DOHH2 (cell line): ENCODE data around the gene FBXO2.

ENCODE experiments used
- H3F3A ChIP-seq: fragments of 200-600 bp; sonication (generic), shearing (Covaris generic); 2 replicates; pipeline ENCODE4 v1.6.0; 2016; ENCODE audit warnings: antibody characterized with exemption, mild to moderate bottlenecking; ENCODE audit not compliant: control insufficient read depth, insufficient read depth
- H3K27ac ChIP-seq: fragments of 200-600 bp; sonication (generic); 2 replicates; pipeline ENCODE4 v1.5.1; 2014; ENCODE audit warnings: low read depth, mild to moderate bottlenecking, low read length, moderate library complexity
- H3K27me3 ChIP-seq: fragments of 200-600 bp; sonication (generic); 2 replicates; pipeline ENCODE4 v1.6.1; 2014; ENCODE audit warnings: mild to moderate bottlenecking, low read length, mixed read lengths; ENCODE audit not compliant: control insufficient read depth
- H3K36me3 ChIP-seq: fragments of 200-600 bp; sonication (generic); 2 replicates; pipeline ENCODE4 v1.6.1; 2014; ENCODE audit warnings: mild to moderate bottlenecking, low read length, moderate library complexity, mixed read lengths; ENCODE audit not compliant: control insufficient read depth
- H3K4me1 ChIP-seq: fragments of 200-600 bp; sonication (generic); 2 replicates; pipeline ENCODE4 v1.6.1; 2014; ENCODE audit warnings: mild to moderate bottlenecking, low read length, mixed read lengths; ENCODE audit not compliant: control insufficient read depth
- H3K4me2 ChIP-seq: fragments of 200-600 bp; sonication (generic); 2 replicates; pipeline ENCODE4 v1.6.0; 2014; ENCODE audit warnings: mild to moderate bottlenecking, low read length, moderate library complexity
- H3K4me3 ChIP-seq: fragments of 200-600 bp; sonication (generic); 2 replicates; pipeline ENCODE4 v1.5.1; 2014; ENCODE audit warnings: mild to moderate bottlenecking, low read length, mixed read lengths
- H3K79me2 ChIP-seq: fragments of 200-600 bp; sonication (generic); 2 replicates; pipeline ENCODE4 v1.6.1; 2014; ENCODE audit warnings: mild to moderate bottlenecking, low read length, mixed read lengths; ENCODE audit not compliant: control insufficient read depth
- H3K9me2 ChIP-seq: fragments of 200-600 bp; sonication (generic); replicated peaks from 2 replicates; pipeline ENCODE4 v1.6.1; 2014; ENCODE audit warnings: mild to moderate bottlenecking, low read length, mixed read lengths; ENCODE audit not compliant: control insufficient read depth
- H3K9me3 ChIP-seq: fragments of 200-600 bp; sonication (generic); 2 replicates; pipeline ENCODE4 v1.6.1; 2014; ENCODE audit warnings: antibody characterized with exemption, low read length, mixed read lengths; ENCODE audit not compliant: control insufficient read depth, insufficient read depth
- H4K20me1 ChIP-seq: fragments of 200-600 bp; sonication (generic); 2 replicates; pipeline ENCODE4 v1.6.0; 2014; ENCODE audit warnings: low read depth, mild to moderate bottlenecking, antibody characterized with exemption, low read length, moderate library complexity; ENCODE audit not compliant: control insufficient read depth, insufficient read depth
- CTCF ChIP-seq: fragments of 200-600 bp; sonication (generic); IDR thresholded peaks from one replicate; pipeline ENCODE4 v1.5.1; 2014; ENCODE audit warnings: antibody characterized with exemption, mild to moderate bottlenecking, low read depth, low read length; ENCODE audit not compliant: poor library complexity, severe bottlenecking
- EZH2phosphoT487 ChIP-seq: fragments of 200-600 bp; sonication (generic); IDR thresholded peaks from 2 replicates; pipeline ENCODE4 v1.6.1; 2017; ENCODE audit warnings: borderline replicate concordance, mild to moderate bottlenecking, antibody characterized with exemption, low read length, moderate library complexity, mixed read lengths

FBXO2 gene

DNA sequence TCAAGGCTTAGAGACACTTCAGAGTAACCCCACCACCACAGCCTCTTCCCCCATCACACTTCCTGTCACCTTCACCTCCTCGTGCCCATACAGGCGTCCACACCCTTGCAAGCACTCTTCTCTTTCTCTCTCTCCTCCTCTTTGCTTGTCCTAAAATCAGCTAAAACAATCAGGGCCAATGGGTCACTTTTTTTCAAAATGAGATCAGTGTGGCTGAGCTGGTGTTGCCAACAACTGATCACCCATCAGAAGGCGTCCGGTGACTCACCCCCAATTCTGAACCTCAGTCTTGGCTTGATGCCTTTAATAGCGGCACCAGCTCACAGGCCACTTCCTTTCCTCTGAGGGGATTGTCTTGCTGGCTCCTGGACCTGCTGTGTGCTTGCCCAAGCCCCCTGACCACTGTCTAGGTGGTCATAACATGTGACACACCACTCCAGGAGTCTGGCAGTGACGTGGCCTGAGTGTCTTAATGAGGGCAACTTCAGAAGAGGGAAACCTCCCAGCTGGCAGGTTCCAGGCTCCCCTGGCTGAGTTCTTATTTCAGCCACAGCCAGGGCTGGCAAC, 38.9 kb upstream of the FBXO2 start:
- Histone ChIP-seq H3K27ac (no peak overlapping the region), H3K4me3 (no peak overlapping the region), H3K4me1 (no peaks in the 10 kb centered on the region), H3K9me2 (no peaks in the 10 kb centered on the region), H3K4me2 (no peak overlapping the region), H3K9me3 (no peaks in the 10 kb centered on the region), H3K27me3 (peaks cover 55% of the 10 kb centered on the region), H4K20me1 (no peaks in the 10 kb centered on the region), H3F3A (0 out of 2 replicates have a peak, but pooled peaks cover 2% of the 10 kb centered on the region), H3K36me3 (no peaks in the 10 kb centered on the region), H3K79me2 (no peaks in the 10 kb centered on the region)
- TF ChIP-seq CTCF (no peak), EZH2phosphoT487 (no peak)

DNA sequence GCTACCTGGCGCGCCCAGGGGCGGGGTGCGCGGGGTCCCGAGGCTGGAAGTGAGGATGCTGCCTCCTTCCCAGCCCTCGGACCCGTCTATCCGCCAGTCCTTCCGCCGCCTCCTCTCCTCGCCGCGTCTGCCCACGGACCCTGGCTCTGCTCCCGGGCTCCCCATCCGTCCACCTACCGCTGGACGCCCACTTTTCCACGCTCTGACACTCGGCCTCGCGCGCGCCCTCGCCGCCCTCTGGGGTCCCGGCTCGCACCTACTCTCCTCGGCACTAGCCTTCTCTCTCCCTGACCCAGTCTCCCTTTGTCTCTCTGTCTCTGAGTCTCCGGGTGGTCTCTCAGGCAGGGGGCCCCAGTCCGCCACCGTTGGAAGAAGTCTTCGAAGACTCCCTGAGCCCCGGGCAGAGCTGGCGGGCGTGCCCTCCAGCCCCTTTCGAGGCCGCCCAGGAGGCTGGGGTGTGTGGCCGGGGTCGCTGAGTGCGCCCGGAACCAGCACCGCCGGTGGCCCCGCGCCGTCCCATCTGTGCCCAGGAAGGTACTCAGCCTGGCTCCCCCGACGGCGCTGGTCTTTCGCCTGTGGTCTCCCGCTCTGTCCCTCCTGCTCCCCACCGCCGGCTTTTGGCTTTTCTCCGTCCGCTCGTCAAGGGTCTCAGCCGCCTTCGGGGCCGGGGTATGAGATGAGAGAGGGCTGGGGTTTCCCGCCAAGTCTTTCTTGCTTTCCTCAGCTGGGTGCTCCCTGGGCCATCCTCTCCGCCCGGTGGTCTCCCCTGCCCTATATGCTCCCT, 37.9 kb upstream of the FBXO2 start:
- Histone ChIP-seq H3K4me2 (no peak overlapping the region), H3K27ac (no peak overlapping the region), H3K9me2 (no peaks in the 10 kb centered on the region), H3K79me2 (no peaks in the 10 kb centered on the region), H3K36me3 (no peaks in the 10 kb centered on the region), H3K9me3 (no peaks in the 10 kb centered on the region), H3K4me1 (no peaks in the 10 kb centered on the region), H3F3A (0 out of 2 replicates have a peak, but pooled peaks cover 2% of the 10 kb centered on the region), H4K20me1 (no peaks in the 10 kb centered on the region), H3K27me3 (peaks cover 55% of the 10 kb centered on the region), H3K4me3 (no peak overlapping the region)
- no peak for TF ChIP-seq CTCF
- no peak for TF ChIP-seq EZH2phosphoT487

DNA sequence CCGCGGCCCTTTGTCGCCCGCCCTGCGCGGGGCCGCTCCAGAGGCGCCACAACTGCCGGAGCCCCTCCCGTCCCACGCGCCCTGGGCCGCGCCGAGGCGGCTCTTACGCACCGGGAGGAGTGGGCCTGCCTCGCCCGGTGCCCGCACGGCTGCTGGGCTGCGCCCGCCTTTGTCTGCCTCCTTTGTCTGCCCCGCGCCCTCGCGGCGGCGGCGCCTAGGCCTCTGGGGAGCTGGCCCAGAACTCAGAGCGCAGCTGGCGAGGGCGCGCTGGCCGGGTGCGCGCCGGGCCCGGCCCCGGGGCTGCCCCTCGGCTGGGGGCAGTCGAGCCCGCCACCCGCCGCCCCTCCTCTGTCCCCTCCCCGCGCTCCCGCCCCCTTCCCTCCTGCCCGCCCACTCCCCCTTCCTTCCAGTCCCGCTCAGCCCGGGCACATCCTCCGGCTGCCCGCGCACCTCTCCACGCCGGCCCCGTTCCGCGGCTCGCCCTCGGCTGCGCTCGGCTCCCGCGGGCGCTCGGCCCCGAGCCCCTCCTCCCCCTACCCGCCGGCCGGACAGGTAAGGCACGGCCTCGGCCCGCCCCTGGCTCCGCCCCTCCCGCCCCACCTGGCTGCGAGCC, 37.2 kb upstream of the FBXO2 start, which contains the start of gene DRAXIN:
Gene DRAXIN (plus strand): TSS at position 409 of the 613 bp plus-strand sequence. CDS start 14,549 bp downstream, outside the sequence.
- H3K79me2 ChIP-seq, result no peaks in the 10 kb centered on the region
- no peaks in the 10 kb centered on the region for H3K9me2 ChIP-seq
- no peak within 1 kb of the TSS for H3K27ac ChIP-seq
- TF ChIP-seq CTCF (no peak), EZH2phosphoT487 (no peak)
- peaks cover 55% of the 10 kb centered on the region for H3K27me3 ChIP-seq
- no peaks in the 10 kb centered on the region for H4K20me1 ChIP-seq
- no peak within 1 kb of the TSS for H3K4me3 ChIP-seq
- H3K4me2 ChIP-seq, result no peak within 1 kb of the TSS
- no peaks in the 10 kb centered on the region for H3K36me3 ChIP-seq
- 0 out of 2 replicates have a peak, but pooled peaks cover 2% of the 10 kb centered on the region for H3F3A ChIP-seq
- H3K9me3 ChIP-seq, result no peaks in the 10 kb centered on the region
- no peaks in the 10 kb centered on the region for H3K4me1 ChIP-seq
